OCI-LY7 (cell line): ENCODE data around the gene PSMB11. TPM values are rescaled to one million over a fixed set of nuclear protein-coding genes. Genes with fewer than 3 reads are reported as not detected.

Source experiments
- BruUV-seq: library from RNA; stranded (reverse); fragments of 400-500 nt; replicated peaks from 2 replicates; lab custom pipeline; 2021; lab: Mats Ljungman, UMichigan
- CTCF ChIA-PET: fragments of 300-600 bp; sonication (Branson Sonifier 250); formaldehyde crosslinking; loops from one replicate; lab custom pipeline; 2022; ENCODE audit warnings: antibody characterized with exemption; ENCODE audit not compliant: unreplicated experiment; lab: Charles Lee
- POLR2A ChIA-PET: fragments of 300-600 bp; sonication (Branson Sonifier 250); formaldehyde crosslinking; loops from one replicate; lab custom pipeline; 2022; ENCODE audit warnings: antibody characterized with exemption; lab: Charles Lee
- DNase-seq: peaks from one replicate; pipeline ENCODE4 v3.0.0-alpha.2; 2015; ENCODE audit warnings: low spot score
- H2AFZ ChIP-seq: fragments of 200-600 bp; sonication (generic), shearing (Covaris generic); 2 replicates; pipeline ENCODE4 v1.6.1; 2014; ENCODE audit warnings: mild to moderate bottlenecking, antibody characterized with exemption, low read length, moderate library complexity
- H3K27ac ChIP-seq: fragments of 200-600 bp; sonication (generic); 2 replicates; pipeline ENCODE4 v1.5.1; 2014; ENCODE audit warnings: mixed run types, low read depth, mild to moderate bottlenecking, moderate library complexity, low read length, inconsistent platforms; ENCODE audit not compliant: poor library complexity, severe bottlenecking
- H3K36me3 ChIP-seq: fragments of 200-600 bp; sonication (generic); 2 replicates; pipeline ENCODE4 v1.6.1; 2014; ENCODE audit warnings: mild to moderate bottlenecking, antibody characterized with exemption, low read length, moderate library complexity, mixed read lengths; ENCODE audit not compliant: insufficient read depth
- H3K4me1 ChIP-seq: fragments of 200-600 bp; sonication (generic); 2 replicates; pipeline ENCODE4 v1.5.1; 2014; ENCODE audit warnings: mild to moderate bottlenecking, low read length; ENCODE audit not compliant: insufficient read depth, poor library complexity, severe bottlenecking
- H3K4me2 ChIP-seq: fragments of 200-600 bp; sonication (generic); 2 replicates; pipeline ENCODE4 v1.6.1; 2014; ENCODE audit warnings: mild to moderate bottlenecking, low read length
- H3K4me3 ChIP-seq: fragments of 200-600 bp; sonication (generic); 2 replicates; pipeline ENCODE4 v1.5.1; 2014; ENCODE audit warnings: mild to moderate bottlenecking, low read depth, low read length; ENCODE audit not compliant: poor library complexity, severe bottlenecking
- H3K79me2 ChIP-seq: fragments of 200-600 bp; sonication (generic); 2 replicates; pipeline ENCODE4 v1.6.1; 2016; ENCODE audit warnings: low read depth, mild to moderate bottlenecking, low read length, moderate library complexity, mixed read lengths; ENCODE audit not compliant: insufficient read depth
- H3K9me2 ChIP-seq: fragments of 200-600 bp; sonication (generic); 2 replicates; pipeline ENCODE4 v1.6.1; 2016; ENCODE audit warnings: mild to moderate bottlenecking, low read length, mixed read lengths; ENCODE audit not compliant: insufficient read depth
- H3K9me3 ChIP-seq: fragments of 200-600 bp; sonication (generic); 2 replicates; pipeline ENCODE4 v1.6.1; 2014; ENCODE audit warnings: mild to moderate bottlenecking, mixed run types, low read length, mixed read lengths
- H4K20me1 ChIP-seq: fragments of 200-600 bp; sonication (generic); 2 replicates; pipeline ENCODE4 v1.6.1; 2014; ENCODE audit warnings: mild to moderate bottlenecking, antibody characterized with exemption, low read length, moderate library complexity, mixed read lengths; ENCODE audit not compliant: insufficient read depth
- EZH2phosphoT487 ChIP-seq: fragments of 200-600 bp; sonication (generic); IDR thresholded peaks from 2 replicates; pipeline ENCODE4 v1.6.1; 2018; ENCODE audit warnings: low read depth, borderline replicate concordance, mild to moderate bottlenecking, mixed run types, antibody characterized with exemption, low read length, moderate library complexity, mixed read lengths
- intact Hi-C: fragments of 100-400 bp; cut with micrococcal nuclease; formaldehyde crosslinking; loops from one replicate; pipeline ENCODE4 v1.10.0; 2022; ENCODE audit not compliant: unreplicated experiment
- total RNA-seq, 2 experiments: library from RNA; depleted of rRNA in 1 of 2; stranded (reverse); fragments of >200 nt in 1 of 2; shearing (Covaris generic) in 1 of 2; gene quantifications; 2 replicates each; pipeline ENCODE4 v1.2.3, GENCODE V29; 2014 to 2022
- TF ChIP-seq, protein P1 (sequence below): fragments of 200-600 bp; sonication (generic); conservative IDR thresholded peaks from 2 replicates; pipeline ENCODE4 v1.5.1; 2014; ENCODE audit warnings: mild to moderate bottlenecking, antibody characterized with exemption, low read length, moderate library complexity, mixed read lengths

Gene PSMB11
- total RNA-seq, 2 experiments from 2014 or later: not detected

DNA sequence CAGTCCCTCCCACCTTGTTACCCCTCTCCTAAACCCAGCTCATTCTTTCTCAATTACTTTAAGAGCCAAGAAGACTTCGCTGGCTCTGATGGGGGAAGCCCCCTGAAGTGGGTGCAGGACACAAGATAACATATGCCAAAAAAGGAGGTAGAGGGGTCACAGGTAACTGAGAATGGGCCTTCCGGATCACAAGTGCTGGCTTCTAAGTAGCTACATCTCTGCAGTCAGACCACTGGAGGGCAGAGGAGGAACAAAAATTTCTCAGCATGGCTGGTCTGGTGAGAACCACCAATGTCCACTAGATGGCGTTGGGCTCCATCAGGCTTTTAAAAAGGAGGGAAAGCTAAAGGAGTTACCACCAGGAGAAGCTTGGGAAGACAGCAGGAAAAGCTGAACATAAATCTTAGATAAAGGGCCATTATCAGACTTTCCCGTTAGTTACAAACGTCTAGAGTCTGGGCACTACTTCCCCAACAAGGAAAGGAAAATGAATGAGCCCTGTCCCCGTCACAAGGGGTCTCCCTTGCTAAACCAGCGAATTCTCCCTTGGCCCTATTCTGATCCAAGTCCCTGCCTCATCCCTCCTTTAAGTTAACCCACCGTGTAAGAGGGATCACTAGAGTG lies 26.9 kb downstream of the PSMB11 start:
- Histone ChIP-seq H3K9me3 (no peaks in the 10 kb centered on the region), H4K20me1 (0 out of 2 replicates have a peak, but pooled peaks cover 9% of the 10 kb centered on the region), H3K4me2 (peak overlapping the region; percentile 42), H3K4me3 (no peak overlapping the region), H3K27ac (peak overlapping the region; percentile 25), H3K9me2 (no peaks in the 10 kb centered on the region), H3K4me1 (peaks cover 29% of the 10 kb centered on the region), H3K36me3 (peaks cover 83% of the 10 kb centered on the region), H2AFZ (no peak overlapping the region), H3K79me2 (peaks cover 45% of the 10 kb centered on the region)
- POLR2A ChIA-PET: interaction anchor here (0.6 to 1.4 kb wide), 3 partner anchors 26 to 199 kb away, joined by 3 to 5 read pairs (median 3); partner anchors contain the start of genes ACIN1 and C14orf119
- peak; percentile 87 for DNase-seq
- no TSS peak for BruUV-seq
- CTCF ChIA-PET: interaction anchor here (0.9 to 1.7 kb wide), 12 partner anchors 9 to 115 kb away, joined by 3 to 12 read pairs (median 4); partner anchors contain the start of genes ACIN1, C14orf119, CEBPE and SLC7A8
- TF ChIP-seq EZH2phosphoT487: no peak
- TF ChIP-seq, protein P1, sequence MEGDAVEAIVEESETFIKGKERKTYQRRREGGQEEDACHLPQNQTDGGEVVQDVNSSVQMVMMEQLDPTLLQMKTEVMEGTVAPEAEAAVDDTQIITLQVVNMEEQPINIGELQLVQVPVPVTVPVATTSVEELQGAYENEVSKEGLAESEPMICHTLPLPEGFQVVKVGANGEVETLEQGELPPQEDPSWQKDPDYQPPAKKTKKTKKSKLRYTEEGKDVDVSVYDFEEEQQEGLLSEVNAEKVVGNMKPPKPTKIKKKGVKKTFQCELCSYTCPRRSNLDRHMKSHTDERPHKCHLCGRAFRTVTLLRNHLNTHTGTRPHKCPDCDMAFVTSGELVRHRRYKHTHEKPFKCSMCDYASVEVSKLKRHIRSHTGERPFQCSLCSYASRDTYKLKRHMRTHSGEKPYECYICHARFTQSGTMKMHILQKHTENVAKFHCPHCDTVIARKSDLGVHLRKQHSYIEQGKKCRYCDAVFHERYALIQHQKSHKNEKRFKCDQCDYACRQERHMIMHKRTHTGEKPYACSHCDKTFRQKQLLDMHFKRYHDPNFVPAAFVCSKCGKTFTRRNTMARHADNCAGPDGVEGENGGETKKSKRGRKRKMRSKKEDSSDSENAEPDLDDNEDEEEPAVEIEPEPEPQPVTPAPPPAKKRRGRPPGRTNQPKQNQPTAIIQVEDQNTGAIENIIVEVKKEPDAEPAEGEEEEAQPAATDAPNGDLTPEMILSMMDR: peak; percentile 100
- intact Hi-C loops: loop anchor here (1.0 kb wide), 2 partner anchors 51 to 118 kb away; no protein-coding TSS in a partner anchor

DNA sequence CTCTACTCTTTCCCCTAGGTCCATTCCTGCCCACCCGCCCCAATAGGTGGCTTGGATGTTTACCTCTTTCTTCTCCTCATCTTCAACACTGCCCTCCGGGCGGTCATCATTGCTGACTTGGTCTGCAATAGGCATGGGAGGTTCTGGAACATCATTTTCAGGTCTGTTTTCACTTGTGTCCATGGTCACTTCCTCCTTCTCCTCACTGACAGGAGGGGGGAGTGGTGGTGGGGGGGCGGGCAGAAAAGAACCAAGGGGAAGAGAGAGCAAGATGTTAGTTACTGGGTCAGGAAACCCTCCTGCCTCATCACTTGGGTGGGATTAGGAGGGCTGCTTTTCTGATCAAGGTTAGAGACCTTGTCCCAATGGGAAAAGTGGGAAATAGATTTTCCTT lies 27.4 kb downstream of the PSMB11 start:
- intact Hi-C loops: loop anchor here (1.0 kb wide), 2 partner anchors 51 to 118 kb away; no protein-coding TSS in a partner anchor
- CTCF ChIA-PET: interaction anchor here (0.6 to 1.7 kb wide), 12 partner anchors 8 to 114 kb away, joined by 3 to 12 read pairs (median 4); partner anchors contain the start of genes ACIN1, C14orf119, CEBPE and SLC7A8
- peak overlapping the region; percentile 42; the same call in 1 of the 2 replicates for H3K4me2 ChIP-seq

More for the DNA sequence above, 27.4 kb downstream of the PSMB11 start:
- Histone ChIP-seq H3K9me3 (no peaks in the 10 kb centered on the region), H3K36me3 (peaks cover 83% of the 10 kb centered on the region), H4K20me1 (0 out of 2 replicates have a peak, but pooled peaks cover 9% of the 10 kb centered on the region), H3K79me2 (peaks cover 45% of the 10 kb centered on the region), H3K4me3 (no peak overlapping the region), H3K9me2 (no peaks in the 10 kb centered on the region), H3K27ac (peak overlapping the region; percentile 25), H3K4me1 (peaks cover 29% of the 10 kb centered on the region), H2AFZ (no peak overlapping the region)
- DNase-seq: no peak
- TF ChIP-seq, protein P1: no peak
- no peak for TF ChIP-seq EZH2phosphoT487
- POLR2A ChIA-PET: interaction anchor here (0.6 to 1.4 kb wide), 4 partner anchors 25 to 200 kb away, joined by 3 to 5 read pairs (median 3); partner anchors contain the start of genes ACIN1, C14orf119 and SLC7A8
- BruUV-seq: no TSS peak
